GM21526 (cell line): Measurements from ENCODE around the gene FRMD6.
"Not testable (repeated sequence)": the region's sequence is repeated elsewhere in the genome, so short reads cannot be mapped to it uniquely, and the experiment has no call there.

Experiments
- ATAC-seq: cut with Tn5 transposase; IDR thresholded peaks from one replicate; pipeline ENCODE4 v1.9.1; 2021; ENCODE audit warnings: moderate library complexity; ENCODE audit not compliant: unreplicated experiment, low FRiP score

Gene FRMD6

DNA sequence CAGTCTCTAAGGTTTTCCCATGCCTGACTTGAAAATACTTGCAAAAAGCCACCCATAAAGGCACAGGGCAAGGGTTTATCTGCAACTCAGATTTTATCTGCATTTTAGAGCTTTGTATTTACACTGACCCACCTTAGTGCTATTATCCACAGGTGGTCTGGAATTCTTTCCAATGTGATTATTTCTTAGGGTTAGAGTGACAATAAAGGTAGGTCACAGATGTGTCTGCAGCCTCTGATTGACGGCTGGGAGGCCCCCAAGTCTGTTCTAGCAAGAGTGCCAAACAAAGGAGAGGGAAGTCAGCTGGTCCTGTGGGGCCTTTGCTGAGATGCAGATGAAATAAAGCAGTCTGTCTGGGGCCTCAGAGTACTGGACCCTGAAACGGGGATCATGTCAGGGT is 64.0 kb downstream of the FRMD6 start:
- ATAC-seq = no peak

DNA sequence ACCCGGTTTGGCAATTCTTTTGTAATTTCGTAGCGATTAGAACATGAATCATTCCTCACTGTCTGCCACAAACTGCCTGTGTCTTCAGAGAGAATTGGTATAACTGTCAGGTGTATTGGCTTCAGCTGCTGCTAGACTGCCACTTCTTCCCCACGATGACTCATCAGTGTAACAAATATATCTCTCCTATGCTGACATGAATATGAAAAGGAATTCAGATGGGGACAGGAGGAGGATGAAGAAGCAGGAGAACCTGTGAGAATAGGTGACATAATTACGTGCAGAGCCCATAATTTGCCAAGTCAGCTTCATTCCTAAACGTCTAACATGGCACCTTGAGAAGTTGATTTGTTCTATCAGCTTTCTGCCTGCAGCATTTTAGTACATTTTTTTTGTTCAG is 64.9 kb downstream of the FRMD6 start:
- ATAC-seq = no peak

DNA sequence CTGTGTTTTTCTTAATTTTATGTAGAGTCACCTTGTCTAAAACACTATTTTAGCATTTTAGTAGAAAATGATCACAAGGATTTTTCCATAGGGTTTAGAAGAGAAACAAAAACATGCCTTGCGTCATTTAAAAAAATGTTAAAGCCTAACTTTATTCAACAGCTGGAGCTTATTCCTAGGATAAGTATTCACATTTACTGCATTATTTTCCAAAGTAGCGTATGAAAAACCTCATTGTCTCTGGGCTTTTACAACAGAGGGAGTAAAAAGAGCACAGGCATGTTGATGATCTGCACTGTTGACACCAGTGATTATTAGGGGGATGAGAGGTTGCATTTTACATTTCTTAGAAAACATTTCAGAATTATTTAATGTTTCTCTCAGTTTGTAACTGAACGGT is 66.1 kb downstream of the FRMD6 start:
- ATAC-seq = no peak

DNA sequence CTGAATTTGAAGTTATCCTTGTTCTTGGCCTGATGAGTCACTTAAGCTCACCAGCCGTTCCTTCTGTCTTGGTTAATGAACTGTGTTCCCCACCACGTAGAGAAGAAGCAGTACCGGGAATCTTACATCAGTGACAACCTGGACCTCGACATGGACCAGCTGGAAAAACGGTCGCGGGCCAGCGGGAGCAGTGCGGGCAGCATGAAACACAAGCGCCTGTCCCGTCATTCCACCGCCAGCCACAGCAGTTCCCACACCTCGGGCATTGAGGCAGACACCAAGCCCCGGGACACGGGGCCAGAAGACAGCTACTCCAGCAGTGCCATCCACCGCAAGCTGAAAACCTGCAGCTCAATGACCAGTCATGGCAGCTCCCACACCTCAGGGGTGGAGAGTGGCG is 68.2 kb downstream of the FRMD6 start:
- no peak for ATAC-seq

DNA sequence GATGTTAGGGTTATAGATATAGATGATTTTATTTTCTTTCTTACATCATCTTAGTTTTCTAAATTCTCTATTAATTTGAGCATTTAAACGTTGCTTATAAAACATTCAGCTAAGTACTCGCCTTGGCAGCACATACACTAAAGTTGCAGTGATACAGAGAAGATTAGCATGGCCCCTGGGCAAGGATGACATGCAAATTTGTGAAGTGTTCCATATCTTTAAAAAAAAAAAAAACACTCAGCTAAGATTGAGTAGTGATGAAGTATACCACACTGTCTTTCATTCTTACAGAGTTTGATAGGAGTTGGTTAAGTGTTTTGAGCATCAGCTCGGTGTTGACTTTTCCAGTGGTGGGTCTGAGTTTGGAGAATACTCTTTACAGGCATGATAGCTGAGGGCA is 72.3 kb downstream of the FRMD6 start:
- ATAC-seq = no peak

DNA sequence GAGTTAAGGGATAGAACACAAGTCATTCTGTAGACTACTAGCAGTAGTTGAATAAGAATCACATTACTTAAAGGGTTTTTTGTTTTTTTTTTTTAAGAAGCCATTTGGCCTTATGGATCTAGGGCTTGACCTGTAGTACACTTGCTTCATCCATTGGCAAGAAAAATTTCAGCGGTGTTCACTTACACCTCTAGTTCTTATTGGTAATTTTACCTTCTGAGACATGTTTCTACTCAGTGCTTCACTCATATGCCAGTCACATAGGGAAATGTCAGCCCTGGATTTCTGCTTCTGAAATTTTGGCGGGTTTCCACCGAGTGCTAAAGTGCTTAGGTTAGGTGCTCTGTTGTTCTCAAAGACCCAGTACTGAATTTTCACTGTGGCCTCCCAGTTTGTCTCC is 72.9 kb downstream of the FRMD6 start:
- no peak for ATAC-seq

DNA sequence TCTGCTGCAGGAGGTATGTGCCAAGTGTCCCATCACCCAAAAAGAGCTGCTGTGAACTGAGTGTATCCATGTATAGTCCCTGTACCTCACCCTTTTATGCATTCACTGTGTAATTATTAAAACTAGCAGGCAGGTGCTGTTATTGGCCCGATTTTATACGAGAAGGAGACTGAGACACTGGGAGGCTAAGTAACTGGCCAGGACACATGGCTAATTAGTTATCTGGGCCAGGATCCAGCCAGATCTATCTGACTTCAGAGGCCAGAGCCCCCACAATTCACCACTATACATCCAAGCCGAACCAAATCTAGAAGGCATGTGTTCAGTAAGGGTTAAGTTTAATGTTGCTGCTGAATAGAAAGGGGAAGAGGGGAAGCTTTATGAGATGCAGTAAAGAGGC is 73.4 kb downstream of the FRMD6 start:
- ATAC-seq = no peak

DNA sequence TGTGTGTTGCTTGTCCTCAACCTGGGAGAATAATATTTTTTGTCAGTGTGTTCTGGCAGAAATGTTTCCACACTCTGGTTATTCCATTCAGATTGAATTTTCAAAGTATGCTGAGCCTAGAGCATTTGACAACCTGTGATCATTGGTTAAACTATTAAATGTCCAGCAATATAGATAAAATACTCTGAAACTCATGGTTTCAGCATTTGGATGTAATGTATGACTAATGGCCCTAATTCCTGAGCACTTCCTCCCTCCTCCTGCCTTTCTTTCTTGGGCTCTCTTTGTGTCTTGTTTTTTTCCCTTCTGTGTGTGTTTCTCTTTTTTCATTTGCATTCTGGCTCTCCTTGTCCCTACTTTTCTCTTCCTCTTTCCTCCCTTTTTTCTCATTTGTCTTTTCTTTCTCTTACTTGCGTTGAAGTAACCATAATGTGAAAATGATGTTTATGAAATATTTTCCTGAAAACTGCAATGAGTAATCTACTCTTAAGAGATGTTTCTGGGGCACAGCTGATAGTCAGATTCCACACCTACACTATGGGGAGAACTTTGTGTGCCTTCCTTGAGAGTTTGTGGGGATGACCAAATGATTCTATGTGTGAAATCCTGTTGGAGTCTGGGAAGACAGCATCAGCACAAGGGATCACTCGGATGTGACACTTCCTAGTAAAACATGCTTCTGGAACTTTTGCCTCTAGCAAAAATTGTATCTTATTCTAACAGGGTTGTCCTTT is 74.6 kb downstream of the FRMD6 start:
- ATAC-seq = no peak

DNA sequence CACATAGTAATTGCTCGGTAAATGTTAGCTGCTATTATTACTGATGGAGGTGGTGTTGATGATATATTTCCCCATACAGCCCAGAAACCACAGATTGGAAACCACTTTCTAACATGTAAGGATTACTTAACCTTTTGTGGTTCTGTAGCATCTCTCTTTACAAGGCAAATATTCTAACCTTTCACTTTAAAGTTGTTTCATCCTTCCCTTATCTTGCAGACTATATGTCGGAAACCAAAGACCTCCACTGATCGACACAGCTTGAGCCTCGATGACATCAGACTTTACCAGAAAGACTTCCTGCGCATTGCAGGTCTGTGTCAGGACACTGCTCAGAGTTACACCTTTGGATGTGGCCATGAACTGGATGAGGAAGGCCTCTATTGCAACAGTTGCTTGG is 75.8 kb downstream of the FRMD6 start:
- no peak for ATAC-seq

DNA sequence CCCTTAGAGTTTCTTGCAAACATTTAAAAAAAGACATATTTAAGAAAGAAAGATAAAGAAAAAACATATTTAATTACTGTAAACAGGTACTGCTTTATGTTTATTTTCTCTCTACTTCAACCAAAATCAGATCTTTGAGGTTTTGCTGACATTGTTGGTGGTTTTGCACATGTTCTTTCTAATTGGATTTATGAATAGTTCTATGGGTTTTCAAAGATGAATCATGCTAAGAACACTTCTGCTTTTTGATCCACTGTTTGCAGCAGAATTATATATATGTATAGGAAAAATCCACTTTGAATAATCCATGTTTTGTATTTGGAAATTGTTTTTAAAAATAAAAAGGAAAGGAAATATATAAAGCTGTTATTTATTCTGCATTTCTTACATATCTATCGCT is 78.4 kb downstream of the FRMD6 start:
- no peak for ATAC-seq

DNA sequence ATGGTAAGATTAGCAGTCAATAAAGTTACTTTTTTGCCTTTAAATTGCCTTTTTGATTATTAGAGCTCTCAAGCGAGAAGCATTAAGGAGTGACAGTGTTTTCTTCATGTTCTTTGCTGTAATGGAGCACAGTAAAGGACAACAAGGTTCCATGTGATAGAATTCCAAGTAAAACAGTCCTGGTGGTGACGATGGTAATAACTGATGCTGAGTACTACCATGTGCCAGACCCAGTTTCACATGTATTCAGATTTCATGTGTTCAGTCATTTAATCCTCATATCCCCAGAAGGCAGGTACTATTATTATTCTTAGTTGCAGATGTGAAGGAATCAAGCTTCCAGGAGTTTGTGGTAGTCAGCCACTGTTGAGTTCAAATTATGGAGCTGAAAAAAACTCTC is 79.0 kb downstream of the FRMD6 start:
- ATAC-seq = no peak

DNA sequence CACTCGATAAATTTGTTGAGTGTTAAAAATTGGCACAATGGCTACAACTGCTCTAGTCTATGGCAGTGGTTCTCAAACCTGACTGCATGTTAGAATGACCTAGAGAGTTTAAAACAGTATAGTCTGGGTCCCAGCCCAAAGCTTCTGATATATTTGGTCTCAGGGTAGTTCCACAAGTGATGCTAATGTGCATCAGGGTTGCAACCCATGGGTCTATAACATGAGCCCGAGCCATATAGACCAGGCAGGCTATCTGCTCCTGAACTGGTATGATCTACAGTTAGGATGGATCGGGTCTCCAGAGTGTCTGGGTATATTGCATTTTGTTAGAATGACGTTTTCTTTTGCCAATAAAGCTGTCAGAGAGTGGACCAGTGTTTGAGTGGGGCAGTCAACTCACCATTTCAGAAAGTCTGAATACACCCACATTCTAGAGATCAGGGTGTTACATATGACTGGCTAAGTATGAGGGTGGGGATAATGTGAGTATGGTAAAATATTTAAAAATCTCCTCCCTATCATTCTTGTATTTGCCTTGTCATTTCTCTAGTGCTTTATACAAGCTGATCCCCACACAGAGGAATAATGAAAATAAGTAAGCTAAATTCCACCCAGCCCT is 80.9 kb downstream of the FRMD6 start:
- no peak for ATAC-seq

DNA sequence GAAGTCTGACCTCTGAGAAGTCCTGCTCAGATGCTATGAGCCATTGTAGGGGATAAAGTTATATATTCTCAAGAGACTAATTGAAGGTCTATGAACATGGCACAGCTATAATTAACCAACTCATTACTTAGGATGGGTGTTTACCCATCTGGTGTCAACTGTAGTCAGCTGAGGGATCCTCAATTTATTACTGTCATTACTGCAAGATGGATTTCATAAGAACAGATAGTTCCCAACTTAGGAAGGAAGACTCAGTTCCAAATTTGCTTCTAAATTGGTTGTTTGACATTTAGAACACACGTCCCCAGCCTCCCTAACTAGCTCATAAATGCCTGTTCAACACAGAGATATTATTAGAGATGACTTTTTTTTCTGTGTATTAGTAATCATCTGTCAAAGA is 81.4 kb downstream of the FRMD6 start:
- ATAC-seq = no peak

DNA sequence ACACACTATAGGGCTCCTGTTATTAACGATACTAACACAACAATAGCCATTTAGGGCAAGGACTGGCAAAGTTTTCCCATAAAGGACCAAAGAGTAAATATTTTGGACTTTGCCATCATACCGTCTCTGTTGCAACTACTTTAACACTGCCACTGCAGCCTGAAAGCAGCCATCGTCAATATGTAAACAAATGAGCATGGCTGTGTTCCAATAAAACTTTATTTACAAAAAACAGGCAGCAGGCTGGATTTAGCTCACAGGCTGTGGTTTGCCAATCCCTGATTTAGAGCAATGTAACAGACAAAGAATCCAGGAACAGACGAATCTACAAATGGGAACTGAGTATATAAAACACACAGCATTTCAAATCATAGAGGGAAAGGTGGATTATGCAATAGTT is 84.1 kb downstream of the FRMD6 start:
- no peak for ATAC-seq

DNA sequence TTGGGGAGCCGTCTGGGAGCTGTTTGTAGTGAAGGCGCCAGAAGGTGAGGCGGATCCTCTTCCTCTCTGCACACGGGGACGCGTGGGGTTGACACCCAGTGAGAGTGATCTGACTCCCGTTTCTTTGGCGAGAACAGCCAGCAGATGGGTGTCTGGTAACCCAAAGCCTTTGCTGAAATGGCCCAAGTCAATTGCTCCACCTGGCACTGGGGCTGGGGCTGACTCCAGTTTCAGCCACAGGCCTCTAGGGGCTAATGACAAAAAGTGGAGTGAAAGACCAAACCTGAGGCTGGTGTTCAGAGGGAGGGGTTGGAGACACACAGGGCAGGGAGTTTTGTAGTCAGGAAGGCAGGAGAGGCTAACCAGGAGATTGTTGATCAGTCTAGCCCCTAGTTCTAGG is 87.0 kb downstream of the FRMD6 start:
- no peak for ATAC-seq

DNA sequence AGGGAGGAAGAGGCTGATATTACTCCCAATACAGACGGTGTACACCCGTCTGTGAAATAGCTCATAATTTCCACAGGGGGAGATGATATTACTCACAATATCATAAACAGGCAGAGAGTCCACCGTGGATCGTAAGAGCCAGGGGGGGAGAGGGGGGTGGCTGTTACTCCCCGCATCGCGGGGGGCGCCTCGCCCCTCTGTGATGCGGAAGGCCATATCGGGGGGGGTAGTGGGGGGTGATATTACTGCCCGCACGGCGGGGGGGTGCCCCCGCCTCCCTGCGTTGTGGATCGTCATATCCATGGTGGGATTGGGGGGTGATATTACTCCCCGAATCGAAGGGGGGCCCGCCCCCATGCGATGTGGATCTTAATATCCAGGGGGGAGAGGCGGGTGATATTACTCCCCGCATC is 91.9 kb downstream of the FRMD6 start:
- ATAC-seq = no peak

DNA sequence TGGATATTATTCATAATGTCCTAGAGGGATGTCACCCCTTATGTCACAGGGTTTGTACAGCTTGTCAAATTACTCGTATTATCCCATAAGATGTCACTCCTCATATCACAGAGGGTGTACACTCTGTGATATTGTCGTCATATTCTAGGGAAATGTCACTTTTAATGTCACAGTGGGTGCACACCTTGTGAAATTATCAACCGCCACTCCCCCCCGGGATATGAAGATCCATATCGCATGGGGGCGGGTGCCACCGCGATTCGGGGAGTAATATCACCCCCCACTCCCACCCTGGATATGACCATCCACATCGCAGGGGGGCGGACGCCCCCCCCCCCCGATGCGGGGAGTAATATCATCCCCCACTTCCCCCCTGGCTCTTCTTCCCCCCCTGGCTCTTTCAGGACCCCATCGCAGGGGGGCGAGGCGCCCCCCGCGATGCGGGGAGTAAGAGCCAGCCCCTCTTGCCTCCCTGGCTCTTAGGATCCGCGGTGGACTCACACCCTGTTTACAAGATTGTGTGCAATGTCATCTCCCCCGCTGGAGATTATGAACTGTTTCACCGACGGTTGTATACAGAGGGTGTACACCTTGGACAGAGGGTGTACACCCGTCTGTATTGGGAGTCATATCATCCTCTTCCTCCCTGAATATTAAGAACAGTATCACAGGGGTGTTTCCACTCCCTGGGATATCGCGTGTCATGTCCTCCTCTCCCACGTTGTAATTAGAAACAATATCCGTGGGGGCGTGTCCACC is 92.8 kb downstream of the FRMD6 start:
- ATAC-seq = no peak

DNA sequence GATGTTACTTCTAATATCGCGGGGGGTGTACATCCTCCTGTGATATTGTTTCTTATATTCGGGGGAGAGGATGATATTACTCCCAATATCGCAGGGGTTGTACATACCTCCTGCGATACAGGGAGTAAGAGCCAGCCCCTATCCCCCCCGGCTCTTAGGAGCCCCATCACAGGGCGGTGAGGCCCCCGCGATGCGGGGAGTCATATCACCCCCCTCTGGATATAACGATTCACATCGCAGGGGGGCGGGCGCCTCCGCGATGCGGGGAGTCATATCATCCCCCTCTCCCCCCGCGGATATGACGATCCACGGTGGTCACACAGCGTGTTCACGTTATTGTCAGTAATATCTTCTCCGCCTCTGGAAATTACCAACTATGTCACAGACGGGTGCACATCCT is 95.1 kb downstream of the FRMD6 start:
- not testable (repeated sequence) for ATAC-seq

DNA sequence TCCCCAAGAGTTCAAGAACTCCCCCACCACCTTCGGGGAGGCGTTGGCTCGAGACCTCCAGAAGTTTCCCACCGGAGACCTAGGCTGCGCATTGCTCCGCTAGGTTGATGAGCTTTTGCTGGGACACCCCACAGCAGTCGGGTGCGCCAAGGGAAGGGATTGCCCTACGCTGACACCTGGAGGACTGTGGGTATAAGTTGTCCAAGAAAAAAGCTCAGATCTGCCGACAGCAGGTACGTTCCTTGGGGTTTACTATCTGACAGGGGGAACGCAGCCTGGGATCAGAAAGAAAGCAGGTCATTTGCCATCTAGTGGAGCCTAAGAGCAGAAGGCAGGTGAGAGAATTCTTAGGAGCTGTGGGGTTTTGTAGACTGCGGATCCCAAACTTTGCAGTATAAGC is 98.8 kb downstream of the FRMD6 start:
- no peak for ATAC-seq

DNA sequence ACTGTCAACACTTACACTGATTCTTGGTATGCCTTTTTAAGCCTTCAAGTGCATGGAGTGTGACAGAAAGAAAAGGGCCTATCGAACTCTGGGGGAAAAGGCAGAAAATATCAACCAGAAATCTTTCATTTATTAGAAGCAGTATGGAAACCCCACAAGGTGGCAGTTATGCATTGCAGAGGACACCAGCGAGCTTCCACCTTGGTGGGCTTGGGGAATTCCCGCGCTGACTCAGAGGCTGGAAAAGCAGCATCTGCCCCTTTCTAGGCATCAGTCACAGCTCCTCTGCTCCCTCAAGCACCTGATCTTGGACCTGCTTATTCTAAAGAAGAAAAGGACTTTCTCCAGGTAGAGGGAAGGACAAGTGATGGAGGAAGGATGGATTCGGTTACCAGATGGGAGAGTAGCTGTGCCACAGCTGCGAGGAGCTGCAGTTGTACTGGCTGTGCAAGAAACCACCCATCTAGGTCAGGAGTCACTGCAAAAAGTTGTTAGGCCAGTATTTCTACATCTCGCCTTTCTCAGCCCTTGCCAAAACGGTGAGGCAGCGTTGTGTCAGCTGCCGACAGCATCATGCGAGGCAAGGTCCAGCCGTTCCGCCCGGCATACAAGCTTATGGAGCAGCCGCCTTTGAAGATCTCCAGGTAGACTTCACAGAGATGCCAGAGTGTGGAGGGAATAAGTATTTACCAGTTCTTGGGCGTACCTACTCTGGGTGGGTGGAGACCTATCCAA is 100.1 kb downstream of the FRMD6 start:
- not testable (repeated sequence) for ATAC-seq

DNA sequence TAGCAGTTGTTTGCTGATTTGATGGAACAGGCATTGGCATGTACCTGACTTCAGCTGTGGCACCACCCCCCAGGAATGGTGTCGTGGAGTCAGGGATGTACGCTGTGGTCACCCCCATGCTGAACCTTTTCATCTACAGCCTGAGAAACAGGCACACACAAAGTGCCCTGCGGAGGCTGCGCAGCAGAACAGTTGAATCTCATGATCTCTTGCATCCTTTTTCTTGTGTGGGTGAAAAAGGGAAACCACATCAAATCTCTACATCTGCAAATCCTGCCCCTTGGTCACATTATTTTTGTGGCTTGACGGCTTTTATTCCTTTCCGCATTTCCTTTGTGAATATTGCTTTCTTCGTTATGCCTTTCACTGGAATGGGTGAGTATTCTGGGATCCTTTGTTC is 106.0 kb downstream of the FRMD6 start:
- ATAC-seq = not testable (repeated sequence)
